Peyer's patch (tissue), 4 donors: ENCODE data around the gene FAM174B.

Experiments
- CTCF ChIP-seq, 6 experiments: fragments of 450-650 bp in 4 of 6; fragments of 200-600 bp in 2 of 6; sonication (generic) in 1 of 6; IDR thresholded peaks; one replicate each; pipeline ENCODE4 v1.5.1; 2017 to 2019; ENCODE audit warnings: antibody characterized with exemption in 6 of 6, mild to moderate bottlenecking in 3 of 6, moderate library complexity in 1 of 6
- POLR2A ChIP-seq, 2 donors: fragments of 450-650 bp; IDR thresholded peaks; one replicate each; pipeline ENCODE4 v1.5.1; 2017; ENCODE audit warnings: antibody characterized with exemption in 2 of 2, mild to moderate bottlenecking in 2 of 2, moderate library complexity in 2 of 2

DNA sequence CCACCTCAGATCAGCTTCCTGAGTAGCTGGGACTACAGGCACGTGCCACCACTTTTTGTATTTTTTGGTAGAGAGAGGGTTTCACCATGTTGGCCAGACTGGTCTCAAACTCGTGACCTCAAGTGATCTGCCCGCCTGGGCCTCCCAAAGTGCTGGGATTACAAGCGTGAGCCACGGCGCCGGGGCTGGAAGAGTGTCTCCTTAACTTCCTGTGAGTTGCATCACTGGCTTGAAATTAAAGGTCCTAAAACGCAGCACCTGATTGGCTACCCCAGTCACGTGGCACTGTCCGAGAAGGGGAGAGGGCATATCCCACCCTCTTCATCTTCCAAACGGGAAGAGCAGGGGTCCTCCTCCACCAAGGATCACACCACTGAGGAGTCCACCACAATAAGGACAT, 5.5 kb upstream of the FAM174B start:
- TF ChIP-seq CTCF (IDR thresholded peaks at IDR 0.05) (no peak), POLR2A (IDR thresholded peaks at IDR 0.05) (no peak)
